Activated naive CD8-positive, alpha-beta T cell treated with anti-CD3 and anti-CD28 coated beads, Interleukin-2, amount 10 ng/mL, durations not matched to agents 7 days and 5 days (primary cell): ENCODE measurements around the gene TRIM10. TPM values are rescaled to one million over a fixed set of nuclear protein-coding genes. Genes with fewer than 3 reads are reported as not detected.

Source experiments
- ATAC-seq: fragments of 150-1000 bp; cut with Tn5 transposase; one replicate; pipeline ENCODE4 v1.10.0; 2021; ENCODE audit warnings: low read depth, moderate library complexity
- POLR2A ChIA-PET: fragments of 350-600 bp; sonication (Branson Sonifier 250); formaldehyde crosslinking; loops from one replicate; lab custom pipeline; 2021; ENCODE audit warnings: antibody characterized with exemption; lab: Charles Lee
- DNase-seq: peaks from one replicate; pipeline ENCODE4 v3.0.0; 2021
- H3K27ac Mint-ChIP-seq: one replicate; pipeline ENCODE4 v1.8.0; 2022; ENCODE audit warnings: mild to moderate bottlenecking, mixed read lengths
- H3K27me3 Mint-ChIP-seq: one replicate; pipeline ENCODE4 v1.8.0; 2022; ENCODE audit warnings: mild to moderate bottlenecking, moderate library complexity, mixed read lengths
- H3K36me3 Mint-ChIP-seq: one replicate; pipeline ENCODE4 v1.8.0; 2021; ENCODE audit warnings: mild to moderate bottlenecking, mixed read lengths
- H3K4me1 Mint-ChIP-seq: one replicate; pipeline ENCODE4 v1.8.0; 2021; ENCODE audit warnings: mixed read lengths
- H3K4me3 Mint-ChIP-seq: one replicate; pipeline ENCODE4 v1.8.0; 2022; ENCODE audit warnings: mild to moderate bottlenecking, moderate library complexity, mixed read lengths
- H3K9me3 Mint-ChIP-seq: one replicate; pipeline ENCODE4 v1.8.0; 2021; ENCODE audit warnings: mixed read lengths
- total RNA-seq, 2 experiments: library from RNA; stranded (reverse); gene quantifications; one replicate each; pipeline ENCODE4 v1.2.3, GENCODE V29; 2021

Gene TRIM10
- total RNA-seq, 2 experiments from 2014 or later, result not detected

DNA sequence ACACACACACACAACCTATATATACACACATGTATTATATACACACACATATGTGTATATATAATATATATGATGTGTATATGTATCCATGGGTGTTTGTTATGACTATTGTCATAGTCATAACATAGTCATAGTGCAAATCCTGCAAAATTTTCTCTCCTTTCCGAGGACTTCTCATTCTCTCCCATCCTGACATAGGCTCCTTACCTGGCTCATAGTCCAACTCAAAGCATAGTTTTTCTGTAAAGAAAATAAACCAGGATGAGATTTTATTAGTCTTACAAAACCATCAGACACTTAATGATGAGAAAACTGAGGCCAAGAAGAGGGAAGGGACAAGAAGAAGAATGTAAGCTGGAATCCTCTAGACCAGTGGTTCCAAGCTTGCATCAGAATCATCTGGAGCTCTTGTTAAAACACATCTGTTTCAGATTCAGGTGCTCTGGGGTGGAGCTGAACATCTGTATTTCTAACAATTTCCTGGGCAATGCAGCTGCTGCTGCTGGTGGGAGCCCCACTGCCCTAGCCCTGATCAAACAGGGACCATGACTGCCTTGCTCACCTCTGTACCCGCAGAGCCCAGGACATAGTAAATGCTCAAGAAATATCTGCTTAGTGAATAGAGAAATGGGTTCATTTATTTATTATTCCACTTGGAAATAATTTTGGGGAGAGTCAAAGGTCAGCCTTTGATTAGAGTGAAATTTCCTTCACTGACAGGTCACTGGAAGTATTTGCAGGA is 5.3 kb downstream of the TRIM10 start:
- DNase-seq, result no peak
- POLR2A ChIA-PET, result no interaction called here
- H3K27me3 Mint-ChIP-seq, result peaks cover 19% of the 10 kb centered on the region
- no peak overlapping the region for H3K27ac Mint-ChIP-seq
- peaks cover 13% of the 10 kb centered on the region for H3K4me1 Mint-ChIP-seq
- H3K4me3 Mint-ChIP-seq, result no peak overlapping the region
- ATAC-seq, result no peak
- no peaks in the 10 kb centered on the region for H3K9me3 Mint-ChIP-seq
- H3K36me3 Mint-ChIP-seq, result no peaks in the 10 kb centered on the region

DNA sequence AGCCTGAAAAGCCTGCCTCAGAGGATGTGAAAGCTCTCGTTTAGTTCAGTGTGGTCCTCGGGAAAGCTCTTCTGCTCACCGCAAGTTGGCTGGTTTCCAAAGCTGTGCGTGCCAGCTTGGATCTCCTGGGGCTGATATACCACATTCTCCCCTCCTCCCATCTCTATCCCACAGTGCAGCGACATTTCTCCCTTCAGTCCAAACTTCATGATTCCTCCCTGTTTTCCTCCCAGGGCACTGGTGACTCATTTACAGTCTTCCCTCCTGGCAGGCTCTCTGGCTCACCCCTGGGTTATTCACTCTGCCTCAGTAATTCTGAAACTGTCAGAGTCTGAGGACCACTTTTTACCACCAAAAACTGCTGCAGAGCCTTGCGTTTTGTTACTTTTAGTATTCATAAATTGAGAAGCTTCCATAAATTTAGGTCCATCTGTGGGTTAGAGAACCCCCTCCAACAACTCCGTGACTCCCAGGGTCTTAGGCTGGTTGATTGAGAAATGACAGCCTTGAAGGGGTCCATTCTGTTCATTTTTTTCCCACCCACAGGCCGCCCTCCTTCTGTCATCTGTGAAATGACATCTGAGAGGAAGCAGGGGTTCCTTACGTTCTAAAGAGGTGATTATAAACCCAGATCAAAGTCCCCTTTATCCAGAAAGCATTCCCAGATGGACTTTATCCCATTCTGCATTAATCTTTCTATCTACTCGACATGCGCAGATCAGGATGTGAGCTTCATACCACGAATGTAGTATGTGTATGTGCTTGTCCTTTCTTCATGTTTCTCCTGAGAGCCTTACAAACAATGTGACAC is 6.1 kb downstream of the TRIM10 start:
- Mint-ChIP-seq H3K36me3 (no peaks in the 10 kb centered on the region), H3K27ac (no peak overlapping the region), H3K4me3 (no peak overlapping the region), H3K4me1 (peaks cover 16% of the 10 kb centered on the region), H3K9me3 (no peaks in the 10 kb centered on the region), H3K27me3 (peaks cover 21% of the 10 kb centered on the region)
- no peak for DNase-seq
- POLR2A ChIA-PET, result no interaction called here
- ATAC-seq, result no peak

- no peaks in the 10 kb centered on the region for H3K36me3 Mint-ChIP-seq
- no peak for ATAC-seq
- POLR2A ChIA-PET, result no interaction called here
- peaks cover 21% of the 10 kb centered on the region for H3K27me3 Mint-ChIP-seq
- peaks cover 16% of the 10 kb centered on the region for H3K4me1 Mint-ChIP-seq
- no peaks in the 10 kb centered on the region for H3K9me3 Mint-ChIP-seq
- no peak for DNase-seq
- no peak overlapping the region for H3K4me3 Mint-ChIP-seq
- H3K27ac Mint-ChIP-seq, result no peak overlapping the region
Observed at GRCh38 chr6:30154061-30154460, 7.0 kb downstream of the TRIM10 start.

DNA sequence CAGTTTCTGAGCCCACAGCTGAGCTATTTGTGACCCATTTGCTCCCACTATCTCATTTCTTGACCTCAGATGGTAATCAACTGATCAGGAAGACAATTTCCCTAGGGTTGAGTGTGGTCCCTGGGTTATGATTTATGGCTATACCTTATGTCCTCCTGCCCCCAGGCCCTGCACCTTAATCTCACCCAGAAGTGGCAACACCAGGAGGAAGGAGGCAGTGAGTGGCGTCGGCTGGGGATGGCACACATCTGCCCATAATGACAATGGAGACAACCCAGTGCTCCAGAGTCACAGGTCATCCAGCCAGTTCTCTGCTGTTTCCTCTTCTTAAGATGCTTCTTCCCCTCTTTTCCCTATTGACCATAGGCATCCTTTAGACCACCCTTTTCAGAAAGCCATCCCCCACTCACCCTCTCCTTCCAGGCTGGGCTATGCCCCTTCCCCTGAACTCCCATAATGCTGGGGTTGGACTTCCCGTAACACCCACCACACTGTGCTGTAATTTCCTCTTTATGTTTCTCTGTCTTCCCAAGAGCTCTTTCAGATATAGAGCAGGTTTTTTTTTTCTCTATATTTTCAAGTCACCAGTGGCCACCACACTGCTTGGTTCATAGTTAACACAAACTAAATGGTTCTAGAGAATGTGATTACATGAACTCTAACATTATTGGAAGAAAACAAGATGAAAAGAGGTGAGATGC is 8.0 kb downstream of the TRIM10 start:
- Mint-ChIP-seq H3K9me3 (no peaks in the 10 kb centered on the region), H3K36me3 (no peaks in the 10 kb centered on the region), H3K27me3 (peaks cover 28% of the 10 kb centered on the region), H3K27ac (no peak overlapping the region), H3K4me1 (peaks cover 12% of the 10 kb centered on the region), H3K4me3 (no peak overlapping the region)
- ATAC-seq, result no peak
- POLR2A ChIA-PET, result no interaction called here
- DNase-seq, result no peak

- ATAC-seq, result no peak
- H3K9me3 Mint-ChIP-seq, result no peaks in the 10 kb centered on the region
- peaks cover 30% of the 10 kb centered on the region for H3K27me3 Mint-ChIP-seq
- H3K4me3 Mint-ChIP-seq, result no peak overlapping the region
- no peak for DNase-seq
- peaks cover 14% of the 10 kb centered on the region for H3K4me1 Mint-ChIP-seq
- H3K36me3 Mint-ChIP-seq, result no peaks in the 10 kb centered on the region
- POLR2A ChIA-PET, result interaction anchor here (1.0 kb wide), 1 partner anchor 61 kb away, joined by 3 read pairs; the partner anchor contains the start of gene TRIM26
- H3K27ac Mint-ChIP-seq, result no peak overlapping the region
Observed at GRCh38 chr6:30152016-30152673, 8.9 kb downstream of the TRIM10 start.

GRCh38 chr6:30151580-30151979 is 9.4 kb downstream of the TRIM10 start:
- no peaks in the 10 kb centered on the region for H3K9me3 Mint-ChIP-seq
- no peaks in the 10 kb centered on the region for H3K36me3 Mint-ChIP-seq
- DNase-seq (no peak), ATAC-seq (peak; percentile 63)
- peaks cover 15% of the 10 kb centered on the region for H3K4me1 Mint-ChIP-seq
- no peak overlapping the region for H3K27ac Mint-ChIP-seq
- H3K4me3 Mint-ChIP-seq, result peak overlapping the region; percentile 6
- POLR2A ChIA-PET, result interaction anchor here (1.0 kb wide), 1 partner anchor 61 kb away, joined by 3 read pairs; the partner anchor contains the start of gene TRIM26
- H3K27me3 Mint-ChIP-seq, result peaks cover 30% of the 10 kb centered on the region

DNA sequence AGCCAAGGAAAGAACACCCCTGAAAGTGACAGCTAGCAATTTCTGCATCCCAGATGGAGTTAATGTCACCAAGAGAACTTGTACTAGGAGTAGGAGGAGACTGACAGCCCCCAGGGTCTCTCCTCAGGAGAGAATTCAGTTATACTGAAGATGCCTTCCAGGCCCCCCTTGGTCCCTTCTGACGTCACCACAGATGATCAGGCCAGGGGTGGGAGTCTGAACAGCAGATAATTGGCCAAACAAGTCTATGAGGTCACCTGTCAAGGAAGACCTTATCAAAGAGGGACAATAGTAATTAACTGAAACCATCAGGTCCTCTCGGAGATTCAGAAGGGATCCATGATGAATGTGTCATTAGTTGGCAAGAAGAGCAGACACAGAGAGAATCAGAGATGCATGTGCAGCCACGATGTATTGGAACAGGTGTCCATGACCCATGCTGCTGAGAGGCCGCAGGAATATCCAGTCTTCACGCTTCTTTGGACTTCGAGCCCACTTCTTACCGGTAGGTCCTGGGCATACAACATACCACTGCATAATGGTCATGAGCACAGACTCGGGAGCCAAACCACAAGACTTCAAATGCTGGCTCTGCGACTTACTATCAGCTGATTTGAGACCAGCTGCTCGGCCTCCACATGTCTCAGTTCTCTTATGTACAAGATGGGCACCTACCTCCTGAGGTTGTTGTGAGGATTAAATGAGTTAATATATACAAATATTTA is 10.2 kb downstream of the TRIM10 start:
- Mint-ChIP-seq H3K27ac (no peak overlapping the region), H3K9me3 (no peaks in the 10 kb centered on the region), H3K27me3 (peaks cover 28% of the 10 kb centered on the region), H3K36me3 (no peaks in the 10 kb centered on the region), H3K4me1 (peaks cover 13% of the 10 kb centered on the region), H3K4me3 (no peak overlapping the region)
- ATAC-seq (no peak), DNase-seq (no peak)
- POLR2A ChIA-PET, result interaction anchor here (1.0 kb wide), 1 partner anchor 62 kb away, joined by 3 read pairs; the partner anchor contains the start of gene TRIM26

DNA sequence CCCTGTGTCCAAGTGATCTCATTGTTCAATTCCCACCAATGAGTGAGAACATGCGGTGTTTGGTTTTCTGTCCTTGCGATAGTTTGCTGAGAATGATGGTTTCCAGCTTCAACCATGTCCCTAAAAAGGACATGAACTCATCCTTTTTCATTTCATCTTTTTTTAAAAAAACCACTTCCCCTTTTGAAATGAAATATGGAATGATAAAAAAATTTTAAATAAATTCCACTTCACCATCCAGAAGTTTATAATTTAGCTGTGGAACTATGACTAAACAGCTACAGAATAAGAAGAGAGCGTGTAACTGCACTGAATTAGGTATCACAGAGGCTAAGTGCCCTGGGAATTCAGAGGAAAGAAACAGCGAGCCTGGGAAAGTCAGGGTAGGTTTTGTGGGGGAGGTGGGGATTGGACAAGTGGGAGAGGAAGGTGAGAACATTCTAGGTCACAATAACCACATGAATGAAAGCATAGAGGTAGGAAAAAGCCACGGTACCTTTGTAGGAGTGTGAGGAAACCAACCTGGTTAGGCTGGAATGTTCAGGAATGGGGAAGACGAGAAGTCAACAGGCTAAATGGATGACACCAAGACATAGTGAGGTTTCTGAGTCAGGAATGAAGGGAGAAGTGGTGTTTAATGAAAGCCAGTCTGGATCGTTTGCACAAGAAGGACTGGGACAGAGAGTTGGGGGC is 11.0 kb downstream of the TRIM10 start:
- H3K27me3 Mint-ChIP-seq, result peaks cover 37% of the 10 kb centered on the region
- DNase-seq, result no peak
- POLR2A ChIA-PET, result no interaction called here
- H3K9me3 Mint-ChIP-seq, result no peaks in the 10 kb centered on the region
- no peak for ATAC-seq
- H3K4me3 Mint-ChIP-seq, result no peak overlapping the region
- no peaks in the 10 kb centered on the region for H3K36me3 Mint-ChIP-seq
- H3K4me1 Mint-ChIP-seq, result peaks cover 13% of the 10 kb centered on the region
- H3K27ac Mint-ChIP-seq, result no peak overlapping the region

- ATAC-seq (no peak), DNase-seq (no peak)
- POLR2A ChIA-PET, result no interaction called here
- H3K36me3 Mint-ChIP-seq, result no peaks in the 10 kb centered on the region
- H3K27me3 Mint-ChIP-seq, result peaks cover 39% of the 10 kb centered on the region
- H3K27ac Mint-ChIP-seq, result no peak overlapping the region
- no peak overlapping the region for H3K4me3 Mint-ChIP-seq
- peaks cover 13% of the 10 kb centered on the region for H3K4me1 Mint-ChIP-seq
- H3K9me3 Mint-ChIP-seq, result no peaks in the 10 kb centered on the region
Observed at GRCh38 chr6:30149234-30149633, 11.8 kb downstream of the TRIM10 start.

DNA sequence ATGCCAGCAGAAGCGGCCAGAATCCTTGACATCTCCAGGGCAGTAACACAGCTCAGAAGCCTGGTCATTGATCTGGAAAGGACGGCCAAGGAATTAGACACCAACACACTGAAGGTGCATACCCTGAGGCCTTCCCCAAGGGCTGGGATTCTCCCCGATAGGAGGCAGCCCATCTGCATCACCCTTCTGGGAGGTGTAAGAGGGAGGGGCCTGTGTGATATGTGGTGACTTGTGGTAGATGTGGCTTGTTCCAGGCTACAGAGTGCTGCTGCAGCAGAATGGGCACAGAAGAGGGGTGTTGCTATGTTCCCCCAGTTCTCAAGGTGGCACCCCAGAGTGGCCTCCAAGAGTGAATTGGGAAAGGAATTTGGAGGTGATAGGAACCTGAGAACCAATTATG is 13.9 kb downstream of the TRIM10 start:
- Mint-ChIP-seq H3K4me1 (peaks cover 13% of the 10 kb centered on the region), H3K27me3 (peaks cover 40% of the 10 kb centered on the region), H3K27ac (no peak overlapping the region), H3K9me3 (no peaks in the 10 kb centered on the region), H3K36me3 (no peaks in the 10 kb centered on the region), H3K4me3 (no peak overlapping the region)
- DNase-seq (no peak), ATAC-seq (no peak)
- POLR2A ChIA-PET, result no interaction called here

DNA sequence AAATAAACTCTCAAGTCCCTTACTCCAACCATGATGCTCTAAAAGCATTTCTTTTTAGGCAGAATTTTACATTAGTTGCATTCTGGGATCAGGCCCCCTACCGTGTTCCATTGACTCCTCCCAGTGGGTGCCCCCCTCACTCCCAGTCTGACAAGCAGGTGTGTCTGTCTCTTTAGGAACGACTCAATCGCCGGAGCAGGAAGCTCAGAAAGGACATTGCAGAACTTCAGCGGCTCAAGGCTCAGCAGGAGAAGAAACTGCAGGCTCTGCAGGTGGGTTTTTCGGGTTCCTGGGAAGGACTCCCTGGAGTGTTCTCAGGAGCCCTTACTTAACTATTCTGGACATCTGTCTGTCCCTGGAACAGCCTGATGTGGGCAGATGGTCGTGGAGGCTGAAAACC is 15.2 kb downstream of the TRIM10 start:
- DNase-seq, result no peak
- POLR2A ChIA-PET, result no interaction called here
- no peaks in the 10 kb centered on the region for H3K36me3 Mint-ChIP-seq
- H3K9me3 Mint-ChIP-seq, result no peaks in the 10 kb centered on the region
- no peak overlapping the region for H3K4me3 Mint-ChIP-seq
- ATAC-seq, result no peak
- H3K27ac Mint-ChIP-seq, result no peak overlapping the region
- peaks cover 9% of the 10 kb centered on the region for H3K4me1 Mint-ChIP-seq
- H3K27me3 Mint-ChIP-seq, result peaks cover 50% of the 10 kb centered on the region

- H3K4me1 Mint-ChIP-seq, result peaks cover 6% of the 10 kb centered on the region
- H3K36me3 Mint-ChIP-seq, result no peaks in the 10 kb centered on the region
- POLR2A ChIA-PET, result no interaction called here
- DNase-seq (no peak), ATAC-seq (no peak)
- no peaks in the 10 kb centered on the region for H3K9me3 Mint-ChIP-seq
- peaks cover 49% of the 10 kb centered on the region for H3K27me3 Mint-ChIP-seq
- H3K27ac Mint-ChIP-seq, result no peak overlapping the region
- H3K4me3 Mint-ChIP-seq, result no peak overlapping the region
Observed at GRCh38 chr6:30144811-30145210, 16.2 kb downstream of the TRIM10 start.
